Upper lobe of left lung (tissue), 6 donors: Measurements from ENCODE around the gene HSPBP1. TPM values are rescaled to one million over a fixed set of nuclear protein-coding genes. Genes with fewer than 3 reads are reported as not detected.
A peak's percentile ranks its signal among the peaks of the same experiment; 100 is the strongest.

Experiments
- ATAC-seq, 2 donors: fragments of 200-7000 bp; cut with Tn5 transposase; one replicate each; pipeline ENCODE4 v1.9.1; 2022; ENCODE audit warnings: mild to moderate bottlenecking in 2 of 2, moderate library complexity in 2 of 2; ENCODE audit not compliant: low FRiP score in 2 of 2
- DNase-seq, 2 donors: peaks; one replicate each; pipeline ENCODE4 v3.0.0-alpha.2; 2019 to 2020
- H3K27ac ChIP-seq, 4 donors: fragments of 200-600 bp; sonication (generic); one replicate each; pipeline ENCODE4 v1.5.1; 2016 to 2019
- H3K27me3 ChIP-seq, 4 donors: fragments of 200-600 bp; sonication (generic); one replicate each; pipeline ENCODE4 v1.5.1; 2017 to 2019
- H3K36me3 ChIP-seq, 4 donors: fragments of 200-600 bp; sonication (generic); one replicate each; pipeline ENCODE4 v1.5.1; 2016 to 2019
- H3K4me1 ChIP-seq, 4 donors: fragments of 200-600 bp; sonication (generic); one replicate each; pipeline ENCODE4 v1.5.1; 2018 to 2019
- H3K4me3 ChIP-seq, 4 donors: fragments of 200-600 bp; sonication (generic); one replicate each; pipeline ENCODE4 v1.5.1; 2017 to 2019; ENCODE audit warnings: mild to moderate bottlenecking in 2 of 4, moderate library complexity in 1 of 4
- H3K9me3 ChIP-seq, 4 donors: fragments of 200-600 bp; sonication (generic); one replicate each; pipeline ENCODE4 v1.5.1; 2018 to 2019
- EP300 ChIP-seq, 4 donors: sonication (generic); formaldehyde crosslinking; IDR thresholded peaks; one replicate each; pipeline ENCODE4 v1.5.1; 2017; ENCODE audit warnings: antibody characterized with exemption in 4 of 4, control low read depth in 2 of 4
- POLR2A ChIP-seq, 4 donors: fragments of 450-650 bp; IDR thresholded peaks; one replicate each; pipeline ENCODE4 v1.5.1; 2016 to 2017; ENCODE audit warnings: antibody characterized with exemption in 4 of 4, mild to moderate bottlenecking in 2 of 4
- POLR2AphosphoS5 ChIP-seq, 2 donors: sonication (generic); formaldehyde crosslinking; IDR thresholded peaks; one replicate each; pipeline ENCODE4 v1.5.1; 2017; ENCODE audit warnings: antibody characterized with exemption in 2 of 2
- WGBS, 2 donors: methylation state at CpG; one replicate each; pipeline ENCODE4 v1.1.5; 2017 to 2018; 5-methylcytosine and 5-hydroxymethylcytosine counted together
- total RNA-seq, 6 donors: library from RNA; depleted of rRNA in 4 of 6; stranded (reverse); fragments of >200 nt in 4 of 6; gene quantifications; one replicate each; pipeline versions ENCODE4 v1.1.0 to v1.2.1, GENCODE V29; 2016 to 2021
- TF ChIP-seq, protein P1 (sequence below), 6 experiments: fragments of 450-650 bp in 4 of 6; fragments of 200-600 bp in 2 of 6; sonication (generic) in 2 of 6; IDR thresholded peaks; one replicate each; pipeline ENCODE4 v1.5.1; 2016 to 2019; ENCODE audit warnings: antibody characterized with exemption in 6 of 6
- donor health status: DM: no; HTN: no; CAD: no; lungs with moderate emphysema.
- donor health status: DM: no; HTN: yes; CAD: no; lungs with severe emphysema.

Gene HSPBP1
- total RNA-seq, 6 donors from 2014 or later, result 21.0 to 34.6 (median 30.1) TPM

- no peak for DNase-seq
- 12 to 13% methylated on average over 23 of the region's 23 CpGs for WGBS, 2 donors
- TF ChIP-seq, protein P1, sequence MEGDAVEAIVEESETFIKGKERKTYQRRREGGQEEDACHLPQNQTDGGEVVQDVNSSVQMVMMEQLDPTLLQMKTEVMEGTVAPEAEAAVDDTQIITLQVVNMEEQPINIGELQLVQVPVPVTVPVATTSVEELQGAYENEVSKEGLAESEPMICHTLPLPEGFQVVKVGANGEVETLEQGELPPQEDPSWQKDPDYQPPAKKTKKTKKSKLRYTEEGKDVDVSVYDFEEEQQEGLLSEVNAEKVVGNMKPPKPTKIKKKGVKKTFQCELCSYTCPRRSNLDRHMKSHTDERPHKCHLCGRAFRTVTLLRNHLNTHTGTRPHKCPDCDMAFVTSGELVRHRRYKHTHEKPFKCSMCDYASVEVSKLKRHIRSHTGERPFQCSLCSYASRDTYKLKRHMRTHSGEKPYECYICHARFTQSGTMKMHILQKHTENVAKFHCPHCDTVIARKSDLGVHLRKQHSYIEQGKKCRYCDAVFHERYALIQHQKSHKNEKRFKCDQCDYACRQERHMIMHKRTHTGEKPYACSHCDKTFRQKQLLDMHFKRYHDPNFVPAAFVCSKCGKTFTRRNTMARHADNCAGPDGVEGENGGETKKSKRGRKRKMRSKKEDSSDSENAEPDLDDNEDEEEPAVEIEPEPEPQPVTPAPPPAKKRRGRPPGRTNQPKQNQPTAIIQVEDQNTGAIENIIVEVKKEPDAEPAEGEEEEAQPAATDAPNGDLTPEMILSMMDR (IDR thresholded peaks at IDR 0.05), result no peak
- TF ChIP-seq POLR2A (IDR thresholded peaks at IDR 0.05), result no peak
- peak overlapping the region; percentile 59 to 88 (median 78) for H3K4me3 ChIP-seq
- peaks cover 0 to 9% (median 4%) of the 10 kb centered on the region in 4 donors for H3K27me3 ChIP-seq
- peaks cover 7 to 27% (median 17%) of the 10 kb centered on the region in 4 donors for H3K4me1 ChIP-seq
- ATAC-seq, result no peak
- H3K27ac ChIP-seq, result peak overlapping the region; percentile 74 to 88 (median 78)
- H3K36me3 ChIP-seq, result peaks cover 3 to 33% (median 17%) of the 10 kb centered on the region in 4 donors
- no peaks in the 10 kb centered on the region for H3K9me3 ChIP-seq
These were observed 570 bp downstream of the HSPBP1 start for GRCh38 chr19:55279340-55279739.

DNA sequence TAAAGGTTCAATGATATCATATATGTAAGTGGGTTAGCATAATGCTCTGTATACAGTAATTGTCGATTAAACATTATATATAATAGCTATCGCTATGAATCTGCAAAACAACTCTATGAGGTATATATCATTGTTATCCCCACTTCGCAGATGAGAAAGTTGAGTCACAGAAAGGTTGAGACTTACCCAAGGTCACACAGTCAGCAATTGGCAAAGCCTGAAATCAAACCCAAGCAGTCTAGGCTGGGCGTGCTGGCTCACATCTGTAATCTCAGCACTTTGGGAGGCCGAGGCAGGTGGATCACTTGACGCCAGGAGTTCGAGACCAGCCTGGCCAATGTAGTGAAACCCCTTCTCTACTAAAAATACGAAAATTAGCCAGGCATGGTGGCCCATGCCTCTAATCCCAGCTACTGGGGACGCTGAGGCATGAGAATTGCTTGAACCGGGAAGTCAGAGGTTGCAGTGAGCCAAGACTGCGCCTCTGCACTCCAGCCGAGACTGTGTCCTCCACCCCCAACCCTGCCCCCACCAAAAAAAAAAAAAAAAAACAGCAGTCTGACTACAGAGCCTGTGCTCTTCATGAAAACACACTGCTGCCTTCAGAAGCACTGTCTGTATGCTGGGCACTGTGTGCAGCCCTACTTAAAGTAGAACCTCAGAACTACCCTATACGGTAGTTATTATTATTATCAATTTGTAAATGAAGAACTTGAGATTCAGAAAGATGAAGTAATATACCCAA lies 1.3 kb downstream of the HSPBP1 start:
- DNase-seq, result no peak

DNA sequence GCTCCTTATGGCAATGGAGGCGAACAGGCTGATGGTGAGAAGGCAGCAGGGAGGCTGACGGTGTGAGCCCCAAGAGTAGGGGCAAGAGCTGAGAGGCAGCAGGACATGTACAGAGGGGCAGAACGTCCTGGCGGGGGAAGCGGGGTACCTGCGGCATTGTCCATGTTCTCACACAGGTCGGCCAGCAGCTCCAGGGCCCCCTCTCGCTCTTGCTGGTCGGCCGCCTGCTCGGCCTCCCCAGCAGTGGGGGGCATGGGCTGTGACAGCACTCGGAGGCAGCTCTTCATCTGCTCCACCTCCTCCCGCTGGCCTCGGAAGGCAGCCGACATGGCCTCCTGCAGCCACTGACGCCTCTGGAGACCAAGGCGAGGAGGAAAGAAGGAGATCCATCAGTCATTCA lies 2.4 kb downstream of the HSPBP1 start:
- Histone ChIP-seq H3K36me3 (peaks cover 3 to 51% (median 33%) of the 10 kb centered on the region in 4 donors), H3K4me3 (no peak overlapping the region), H3K27me3 (no peaks in the 10 kb centered on the region), H3K4me1 (peaks cover 7 to 21% (median 15%) of the 10 kb centered on the region in 4 donors), H3K9me3 (no peaks in the 10 kb centered on the region), H3K27ac (no peak overlapping the region)
- ATAC-seq, result no peak
- no peak for DNase-seq
- WGBS, 2 donors, result 90% methylated on average over 13 to 17 of the region's 17 CpGs
- TF ChIP-seq, protein P1 (IDR thresholded peaks at IDR 0.05), result no peak
- TF ChIP-seq POLR2A (IDR thresholded peaks at IDR 0.05) (no peak), POLR2AphosphoS5 (IDR thresholded peaks at IDR 0.05) (no peak), EP300 (IDR thresholded peaks at IDR 0.05) (no peak)

More for the DNA sequence above, 1.3 kb downstream of the HSPBP1 start:
- 87 to 89% methylated on average over 12 to 13 of the region's 13 CpGs for WGBS, 2 donors
- peak overlapping the region in 1 of 4 donors; percentile 82 for H3K4me3 ChIP-seq
- TF ChIP-seq POLR2A (IDR thresholded peaks at IDR 0.05) (no peak), EP300 (IDR thresholded peaks at IDR 0.05) (no peak), POLR2AphosphoS5 (IDR thresholded peaks at IDR 0.05) (no peak)
- TF ChIP-seq, protein P1 (IDR thresholded peaks at IDR 0.05), result no peak
- H3K36me3 ChIP-seq, result peaks cover 3 to 40% (median 24%) of the 10 kb centered on the region in 4 donors
- peaks cover 0 to 2% (median under 1%) of the 10 kb centered on the region in 4 donors for H3K27me3 ChIP-seq
- H3K27ac ChIP-seq, result no peak overlapping the region
- ATAC-seq, result no peak
- no peaks in the 10 kb centered on the region for H3K9me3 ChIP-seq
- peaks cover 7 to 21% (median 15%) of the 10 kb centered on the region in 4 donors for H3K4me1 ChIP-seq

DNA sequence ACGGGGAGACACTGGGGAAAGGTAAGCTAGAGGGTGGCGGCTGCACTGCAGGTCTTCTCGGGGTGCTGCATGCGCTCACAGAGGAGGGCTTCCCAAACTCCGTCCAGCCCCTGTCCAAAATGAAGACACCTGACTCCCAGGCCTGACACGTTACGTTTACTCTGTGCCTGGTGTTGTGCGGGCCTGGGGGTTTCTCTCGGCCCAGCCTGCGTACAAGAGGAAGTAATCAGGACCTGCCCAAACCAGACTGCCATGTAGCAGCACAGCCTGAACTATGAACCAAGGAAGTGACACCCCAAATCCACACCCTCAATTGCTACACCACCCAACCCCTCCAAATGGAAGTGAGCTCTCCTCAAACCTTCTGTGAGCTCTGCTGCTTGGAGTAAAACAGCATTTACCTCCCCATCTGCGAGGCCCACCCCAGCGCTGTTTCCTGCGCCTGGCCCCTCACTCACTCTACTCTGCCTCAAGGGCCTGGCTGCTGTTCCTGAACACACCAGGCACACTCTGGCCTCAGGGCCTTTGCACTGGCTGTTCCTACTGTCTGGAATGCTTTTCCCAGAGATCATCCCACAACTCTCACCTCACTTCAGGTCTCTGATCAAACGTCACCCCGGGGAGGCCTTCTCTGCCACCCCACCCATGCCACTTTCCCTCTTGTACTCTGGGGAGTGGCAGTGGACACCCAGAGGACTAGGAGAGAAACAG lies 3.0 kb downstream of the HSPBP1 start:
- H3K9me3 ChIP-seq, result no peaks in the 10 kb centered on the region
- 88 to 90% methylated on average over 15 of the region's 15 CpGs for WGBS, 2 donors
- TF ChIP-seq POLR2A (IDR thresholded peaks at IDR 0.05), result no peak
- TF ChIP-seq, protein P1 (IDR thresholded peaks at IDR 0.05), result no peak
- no peak for TF ChIP-seq EP300 (IDR thresholded peaks at IDR 0.05)
- no peak for TF ChIP-seq POLR2AphosphoS5 (IDR thresholded peaks at IDR 0.05)
- ATAC-seq (no peak), DNase-seq (no peak)
- peaks cover 3 to 57% (median 39%) of the 10 kb centered on the region in 4 donors for H3K36me3 ChIP-seq
- no peak overlapping the region for H3K27ac ChIP-seq
- no peaks in the 10 kb centered on the region for H3K27me3 ChIP-seq
- H3K4me1 ChIP-seq, result peaks cover 7 to 21% (median 15%) of the 10 kb centered on the region in 4 donors
- H3K4me3 ChIP-seq, result no peak overlapping the region
